ENCODE measurements around the gene SBK1. TPM values are rescaled to one million over a fixed set of nuclear protein-coding genes. Genes with fewer than 3 reads are reported as not detected.

SBK1 gene
- total RNA-seq, 1 experiment from 2014 or later = 18.4 TPM

GRCh38 chr16:28277537-28278388 lies 14.6 kb upstream of the SBK1 start:
- ChIA-PET POLR2A (ENCODE audit: unreplicated experiment) (interaction anchor here (0.7 kb wide), 1 partner anchor 19 kb away, joined by 4 read pairs; no protein-coding TSS in a partner anchor), CTCF (interaction anchor here (0.5 to 1.4 kb wide), 7 partner anchors 14 to 310 kb away, joined by 3 to 4 read pairs (median 3); partner anchors contain the start of gene SBK1)
- intact Hi-C loops (cut with micrococcal nuclease; ENCODE audit: unreplicated experiment) = loop anchor here (1.0 to 5.0 kb wide), 6 partner anchors 40 to 670 kb away; no protein-coding TSS in a partner anchor
- Histone ChIP-seq H3K9me3 (ENCODE audit: insufficient read depth, low read depth) (no peaks in the 10 kb centered on the region), H2AFZ (peak overlapping the region; percentile 85), H3K4me1 (replicated peaks; ENCODE audit: insufficient read depth) (no peaks in the 10 kb centered on the region), H3K27ac (no peak overlapping the region), H3K36me3 (ENCODE audit: low read depth) (no peaks in the 10 kb centered on the region), H3K27me3 (ENCODE audit: insufficient read depth, low read depth) (peaks cover 45% of the 10 kb centered on the region), H3K9me2 (ENCODE audit: insufficient read depth) (no peaks in the 10 kb centered on the region), H3F3A (ENCODE audit: insufficient read depth, low read depth) (no peaks in the 10 kb centered on the region), H3K4me3 (peak overlapping the region; percentile 55; the same call in 1 of the 2 replicates), H3K79me2 (ENCODE audit: low read depth) (no peaks in the 10 kb centered on the region), H3K4me2 (peak overlapping the region; percentile 86), H4K20me1 (ENCODE audit: insufficient read depth) (no peaks in the 10 kb centered on the region)
- no peak for TF ChIP-seq EZH2 (IDR thresholded peaks at IDR 0.05; ENCODE audit: low read depth)
- TF ChIP-seq, protein P1, sequence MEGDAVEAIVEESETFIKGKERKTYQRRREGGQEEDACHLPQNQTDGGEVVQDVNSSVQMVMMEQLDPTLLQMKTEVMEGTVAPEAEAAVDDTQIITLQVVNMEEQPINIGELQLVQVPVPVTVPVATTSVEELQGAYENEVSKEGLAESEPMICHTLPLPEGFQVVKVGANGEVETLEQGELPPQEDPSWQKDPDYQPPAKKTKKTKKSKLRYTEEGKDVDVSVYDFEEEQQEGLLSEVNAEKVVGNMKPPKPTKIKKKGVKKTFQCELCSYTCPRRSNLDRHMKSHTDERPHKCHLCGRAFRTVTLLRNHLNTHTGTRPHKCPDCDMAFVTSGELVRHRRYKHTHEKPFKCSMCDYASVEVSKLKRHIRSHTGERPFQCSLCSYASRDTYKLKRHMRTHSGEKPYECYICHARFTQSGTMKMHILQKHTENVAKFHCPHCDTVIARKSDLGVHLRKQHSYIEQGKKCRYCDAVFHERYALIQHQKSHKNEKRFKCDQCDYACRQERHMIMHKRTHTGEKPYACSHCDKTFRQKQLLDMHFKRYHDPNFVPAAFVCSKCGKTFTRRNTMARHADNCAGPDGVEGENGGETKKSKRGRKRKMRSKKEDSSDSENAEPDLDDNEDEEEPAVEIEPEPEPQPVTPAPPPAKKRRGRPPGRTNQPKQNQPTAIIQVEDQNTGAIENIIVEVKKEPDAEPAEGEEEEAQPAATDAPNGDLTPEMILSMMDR (conservative IDR thresholded peaks at IDR 0.05) = peak; percentile 98
- no TSS peak for BruUV-seq (replicated peaks)
- DNase-seq = peak; percentile 57 to 88

DNA sequence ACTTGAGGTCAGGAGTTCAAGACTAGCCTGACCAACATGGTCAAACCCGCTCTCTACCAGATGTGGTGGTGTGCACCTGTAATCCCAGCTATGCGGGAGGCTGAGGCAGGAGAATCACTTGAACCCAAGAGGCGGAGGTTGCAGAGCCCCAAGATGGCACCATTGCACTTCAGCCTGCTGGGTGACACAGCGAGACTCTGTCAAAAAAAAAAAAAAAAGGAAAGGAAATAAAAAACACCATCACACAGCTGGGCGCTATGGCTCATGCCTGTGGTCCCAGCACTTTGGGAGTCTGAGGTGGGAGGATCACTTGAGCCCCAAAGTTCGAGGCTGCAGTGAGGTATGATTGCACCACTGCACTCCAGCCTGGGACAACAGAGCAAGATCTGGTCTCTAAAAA lies 13.3 kb upstream of the SBK1 start:
- CTCF ChIA-PET = interaction anchor here (0.6 kb wide), 3 partner anchors 24 to 1804 kb away, joined by 7 to 13 read pairs (median 8); no protein-coding TSS in a partner anchor

More for the DNA sequence above, 13.3 kb upstream of the SBK1 start:
- Histone ChIP-seq H3K79me2 (ENCODE audit: low read depth) (no peaks in the 10 kb centered on the region), H3K36me3 (ENCODE audit: low read depth) (no peaks in the 10 kb centered on the region), H3K4me2 (no peak overlapping the region), H4K20me1 (ENCODE audit: insufficient read depth) (no peaks in the 10 kb centered on the region), H3K9me3 (ENCODE audit: insufficient read depth, low read depth) (no peaks in the 10 kb centered on the region), H3K27me3 (ENCODE audit: insufficient read depth, low read depth) (peaks cover 32% of the 10 kb centered on the region), H3K9me2 (ENCODE audit: insufficient read depth) (no peaks in the 10 kb centered on the region), H2AFZ (no peak overlapping the region), H3K4me3 (no peak overlapping the region), H3K27ac (no peak overlapping the region), H3K4me1 (replicated peaks; ENCODE audit: insufficient read depth) (no peaks in the 10 kb centered on the region), H3F3A (ENCODE audit: insufficient read depth, low read depth) (no peaks in the 10 kb centered on the region)
- POLR2A ChIA-PET (ENCODE audit: unreplicated experiment) = no interaction called here
- no peak for TF ChIP-seq EZH2 (IDR thresholded peaks at IDR 0.05; ENCODE audit: low read depth)
- TF ChIP-seq, protein P1 (conservative IDR thresholded peaks at IDR 0.05) = no peak
- BruUV-seq (replicated peaks) = no TSS peak
- DNase-seq = no peak
- intact Hi-C loops (cut with micrococcal nuclease; ENCODE audit: unreplicated experiment) = loop anchor here (5.0 kb wide), 3 partner anchors 307 to 668 kb away; no protein-coding TSS in a partner anchor
